ENCODE data around the gene NT5C1A. TPM values are rescaled to one million over a fixed set of nuclear protein-coding genes. Genes with fewer than 3 reads are reported as not detected.
A peak's percentile ranks its signal among the peaks of the same experiment; 100 is the strongest.

The NT5C1A gene
- total RNA-seq, 6 experiments from 2014 or later: not detected

GRCh38 chr1:39609618-39610331, 62.1 kb downstream of the NT5C1A start:
- Mint-ChIP-seq H3K27ac (no peak overlapping the region), H3K9me3 (no peaks in the 10 kb centered on the region), H3K4me3 (no peak overlapping the region), H3K27me3 (ENCODE audit: insufficient read depth) (peaks cover 20% of the 10 kb centered on the region), H3K36me3 (ENCODE audit: low read depth) (no peaks in the 10 kb centered on the region), H3K4me1 (ENCODE audit: low read depth) (peaks cover 16% of the 10 kb centered on the region)
- TF ChIP-seq CTCF (IDR thresholded peaks at IDR 0.05): peak; percentile 91
- DNase-seq: peak; percentile 19

Other genes with a start within 250 kb of the NT5C1A start
- not detected for gene BMP8A, start 180.5 kb downstream of the NT5C1A start, total RNA-seq (2021; fragmentation: NEBNext Ultra II Directional; extraction: Animal tissue kit (Norgen Biotek cat#: 25700))
- 100 to 1,000 TPM; 322 to 352 (median 347) TPM for gene PABPC4, start 95.3 kb downstream of the NT5C1A start, total RNA-seq (2021; fragmentation: NEBNext Ultra II Directional; extraction: Animal tissue kit (Norgen Biotek cat#: 25700))
- gene HEYL, start 32.5 kb downstream of the NT5C1A start, total RNA-seq (2021; fragmentation: NEBNext Ultra II Directional; extraction: Animal tissue kit (Norgen Biotek cat#: 25700)): not detected
- not detected for gene HPCAL4, start 19.3 kb upstream of the NT5C1A start, total RNA-seq (2021; fragmentation: NEBNext Ultra II Directional; extraction: Animal tissue kit (Norgen Biotek cat#: 25700))
- 10 to 100 TPM; 38.9 to 45.8 (median 41.7) TPM for gene PPIE, start 66.8 kb upstream of the NT5C1A start, total RNA-seq (2021; fragmentation: NEBNext Ultra II Directional; extraction: Animal tissue kit (Norgen Biotek cat#: 25700))
- 1 to 10 TPM in 5 of 6 experiments, under 1 TPM in 1; 0.81 to 2.3 (median 1.4) TPM for gene OXCT2, start 99.2 kb upstream of the NT5C1A start, total RNA-seq (2021; fragmentation: NEBNext Ultra II Directional; extraction: Animal tissue kit (Norgen Biotek cat#: 25700))
- not detected for gene BMP8B, start 116.8 kb upstream of the NT5C1A start, total RNA-seq (2021; fragmentation: NEBNext Ultra II Directional; extraction: Animal tissue kit (Norgen Biotek cat#: 25700))
- 10 to 100 TPM; 12.8 to 19.1 (median 15.1) TPM for gene TRIT1, start 211.4 kb upstream of the NT5C1A start, total RNA-seq (2021; fragmentation: NEBNext Ultra II Directional; extraction: Animal tissue kit (Norgen Biotek cat#: 25700))
- gene MYCL, start 229.8 kb upstream of the NT5C1A start, total RNA-seq (2021; fragmentation: NEBNext Ultra II Directional; extraction: Animal tissue kit (Norgen Biotek cat#: 25700)): under 1 TPM; 0.17 to 0.52 (median 0.21) TPM